Esophagus mucosa (tissue), 1 donor: Measurements from ENCODE around the gene GDPD3. TPM values are rescaled to one million over a fixed set of nuclear protein-coding genes. Genes with fewer than 3 reads are reported as not detected.
"Not testable (repeated sequence)": the region's sequence is repeated elsewhere in the genome, so short reads cannot be mapped to it uniquely, and the experiment has no call there.

Experiments used
- ATAC-seq: fragments of 200-7000 bp; cut with Tn5 transposase; one replicate; pipeline ENCODE4 v1.9.1; 2020
- total RNA-seq: library from RNA; stranded (reverse); gene quantifications from one replicate; pipeline ENCODE4 v1.2.4, GENCODE V29; 2023
- donor health status: DM: yes; HTN: yes; CAD: no.

Gene GDPD3
- total RNA-seq, 1 donor from 2014 or later: 85.3 TPM

GRCh38 chr16:30122604-30123160 is 9.3 kb upstream of the GDPD3 start:
- peak; percentile 10 for ATAC-seq

DNA sequence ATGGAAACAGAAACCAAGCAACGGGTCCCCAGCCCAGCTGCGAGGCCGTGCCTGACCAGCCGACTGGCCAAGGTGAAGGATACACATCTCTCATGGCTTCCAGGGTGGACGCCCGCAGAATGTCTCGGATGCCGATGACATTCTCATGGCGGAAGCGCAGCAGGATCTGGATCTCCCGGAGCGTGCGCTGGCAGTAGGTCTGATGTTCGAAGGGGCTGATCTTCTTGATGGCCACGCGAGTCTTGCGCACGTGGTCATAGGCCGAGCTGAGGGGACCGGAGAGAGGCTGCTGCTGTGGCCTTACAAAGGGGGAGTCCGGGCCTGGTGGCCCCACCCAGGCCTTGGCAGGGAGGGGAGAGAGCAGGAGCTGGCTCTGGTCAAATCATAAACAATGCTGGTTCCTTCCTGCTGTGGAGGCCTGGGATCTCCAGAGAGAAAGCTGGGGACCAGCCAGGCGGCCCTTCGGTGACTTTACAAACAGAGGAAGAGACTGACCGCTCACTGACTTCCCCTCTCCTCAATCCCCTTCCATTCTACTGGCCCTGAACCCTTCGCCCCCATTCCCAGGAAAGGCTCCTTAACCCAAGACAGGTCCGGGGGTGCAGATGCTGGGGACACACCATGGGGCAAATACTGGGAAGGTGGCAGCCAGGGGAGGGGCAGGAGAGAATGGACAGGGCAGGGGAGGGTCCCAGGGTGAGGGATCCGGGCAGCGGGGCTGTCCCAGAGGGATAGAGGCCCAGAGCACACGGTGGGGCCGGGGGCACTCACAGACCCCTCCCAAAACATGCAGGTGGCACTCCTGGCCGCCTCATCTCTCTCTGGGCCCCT is 8.6 kb upstream of the GDPD3 start:
- ATAC-seq: peak; percentile 17

DNA sequence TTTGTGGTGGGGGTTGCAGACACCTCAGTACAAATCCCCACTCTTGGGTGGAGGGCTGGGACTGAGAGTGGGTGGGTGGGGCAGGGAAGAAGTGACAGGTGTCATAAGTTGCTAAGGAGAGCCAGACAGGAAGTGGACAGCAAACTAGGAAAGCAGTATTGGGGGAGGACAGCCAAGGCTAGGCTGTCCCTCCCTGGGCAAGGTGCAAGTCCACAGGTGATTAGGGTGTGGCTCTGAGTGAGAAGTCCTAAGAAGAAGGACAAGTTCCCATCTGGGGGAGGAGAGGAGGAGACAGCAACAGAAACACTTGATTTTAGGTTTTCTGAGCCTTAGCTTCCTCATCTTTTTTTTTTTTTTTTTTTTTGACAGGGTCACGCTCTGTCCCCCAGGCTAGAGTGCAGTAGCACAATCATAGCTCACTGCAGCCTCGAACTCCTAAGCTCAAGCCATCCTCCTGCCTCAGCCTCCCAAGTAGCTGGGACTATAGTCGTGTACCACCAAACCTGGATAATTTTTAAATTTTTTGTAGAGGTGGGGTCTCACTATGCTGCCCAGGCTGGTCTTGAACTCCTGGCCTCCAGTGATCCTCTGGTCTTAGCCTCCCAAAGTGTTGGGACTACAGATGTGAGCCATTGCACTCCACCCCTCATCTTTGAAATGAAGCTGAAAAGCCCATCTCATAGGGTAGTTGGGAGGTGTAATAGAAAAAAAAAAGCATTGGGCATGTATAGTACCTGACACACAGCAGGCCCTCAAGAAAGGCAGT is 7.2 kb upstream of the GDPD3 start:
- ATAC-seq: peak; percentile 32

GRCh38 chr16:30119428-30119827 is 6.1 kb upstream of the GDPD3 start:
- no peak for ATAC-seq

GRCh38 chr16:30117768-30118167 is 4.4 kb upstream of the GDPD3 start:
- no peak for ATAC-seq

- no peak for ATAC-seq
Measured at GRCh38 chr16:30116291-30117207, 3.2 kb upstream of the GDPD3 start.

DNA sequence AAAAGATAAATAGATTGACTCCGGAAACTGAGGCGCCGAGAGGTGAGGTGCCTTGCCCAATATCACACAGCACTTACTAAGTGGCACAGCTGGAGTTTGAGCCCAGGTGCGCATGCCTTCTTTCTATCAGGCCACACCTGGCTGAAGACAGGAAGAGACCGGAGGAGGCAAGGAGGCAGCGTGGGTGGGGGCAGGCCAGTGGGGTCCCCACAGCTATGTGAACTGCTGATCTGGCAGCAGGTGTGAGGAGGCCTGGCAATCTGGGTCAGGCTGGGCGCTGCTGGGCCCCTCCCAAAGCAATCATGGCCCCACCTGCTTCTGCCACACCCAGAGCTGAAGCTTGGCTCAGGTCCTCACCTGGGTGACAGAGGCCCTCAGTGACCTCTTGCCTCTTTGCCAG is 1.9 kb upstream of the GDPD3 start:
- peak; percentile 66 for ATAC-seq

- ATAC-seq: not testable (repeated sequence)
Measured at GRCh38 chr16:30114833-30115232, 1.5 kb upstream of the GDPD3 start.

GRCh38 chr16:30114411-30114810 is 1.1 kb upstream of the GDPD3 start:
- no peak for ATAC-seq

DNA sequence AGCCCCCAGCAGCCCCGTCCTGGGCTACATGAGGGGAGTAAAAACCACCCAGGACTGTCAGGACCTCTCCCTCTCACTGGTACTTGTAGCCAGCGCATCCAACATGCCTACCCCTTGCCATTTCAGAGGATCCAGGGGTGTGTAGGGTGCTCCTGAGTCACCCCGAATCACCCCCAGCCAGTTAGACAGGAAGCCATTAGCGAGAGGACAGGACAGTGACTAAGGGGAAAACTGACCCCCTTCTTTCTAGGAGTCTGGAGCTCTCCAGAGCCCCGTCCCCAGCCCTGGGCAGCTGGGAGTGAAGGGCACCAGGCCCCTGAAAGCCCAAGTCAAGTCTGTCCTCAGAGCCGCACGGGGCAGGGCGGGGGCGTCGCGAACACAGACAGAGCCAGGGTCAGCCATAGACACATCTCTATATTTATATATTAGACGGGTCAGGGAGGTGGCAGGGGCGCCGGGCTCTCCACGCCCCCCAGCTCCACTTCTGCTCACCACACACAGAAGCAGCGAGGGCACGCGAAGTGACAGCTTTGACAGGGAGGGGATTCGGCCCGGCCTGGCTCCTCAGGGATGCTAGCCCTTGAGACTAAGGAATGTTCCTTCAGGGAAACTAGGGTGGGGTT is 485 bp upstream of the GDPD3 start:
- peak; percentile 69 for ATAC-seq

DNA sequence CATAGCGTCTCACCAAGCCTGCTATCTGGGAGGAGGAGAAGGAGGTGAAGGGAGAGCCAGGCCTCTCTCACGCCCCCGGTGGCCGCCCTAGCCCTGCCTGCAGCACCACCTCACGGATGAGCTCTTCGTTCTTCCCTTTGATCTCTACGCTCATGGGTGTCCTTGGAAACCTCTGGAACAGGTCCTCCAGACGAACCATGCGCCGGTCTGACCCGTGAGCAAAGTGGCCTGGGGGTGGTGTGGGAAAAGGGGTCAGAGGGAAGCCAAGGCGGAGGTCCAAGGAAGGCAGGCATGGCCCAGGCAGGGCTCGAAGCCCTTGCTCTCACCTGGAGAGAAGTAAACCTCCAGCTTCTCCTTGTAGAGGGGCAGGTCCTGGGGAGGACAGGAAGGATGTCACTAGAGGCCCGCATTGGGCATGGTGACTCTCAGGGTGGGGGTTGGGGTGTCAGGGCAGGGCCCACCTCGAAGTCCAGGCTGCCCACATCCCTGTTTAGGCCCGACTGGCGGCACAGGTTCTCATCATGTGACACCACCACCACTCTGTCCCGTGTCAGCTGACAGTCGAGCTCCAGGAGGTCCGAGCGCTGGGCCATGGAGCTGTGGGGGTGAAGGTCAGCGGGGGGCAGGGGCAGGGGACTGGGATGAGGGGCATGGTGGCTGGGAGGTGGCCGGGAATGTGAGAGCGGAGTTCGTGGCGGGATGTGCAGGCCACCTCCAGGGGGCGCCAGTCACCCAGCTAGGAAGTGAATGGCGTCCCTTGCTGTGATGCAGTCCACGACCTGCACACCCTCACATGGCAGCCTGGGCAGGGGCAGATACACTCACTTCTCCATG is 923 bp downstream of the GDPD3 start:
- ATAC-seq: peak; percentile 40

GRCh38 chr16:30110661-30111060 is 2.7 kb downstream of the GDPD3 start:
- no peak for ATAC-seq

DNA sequence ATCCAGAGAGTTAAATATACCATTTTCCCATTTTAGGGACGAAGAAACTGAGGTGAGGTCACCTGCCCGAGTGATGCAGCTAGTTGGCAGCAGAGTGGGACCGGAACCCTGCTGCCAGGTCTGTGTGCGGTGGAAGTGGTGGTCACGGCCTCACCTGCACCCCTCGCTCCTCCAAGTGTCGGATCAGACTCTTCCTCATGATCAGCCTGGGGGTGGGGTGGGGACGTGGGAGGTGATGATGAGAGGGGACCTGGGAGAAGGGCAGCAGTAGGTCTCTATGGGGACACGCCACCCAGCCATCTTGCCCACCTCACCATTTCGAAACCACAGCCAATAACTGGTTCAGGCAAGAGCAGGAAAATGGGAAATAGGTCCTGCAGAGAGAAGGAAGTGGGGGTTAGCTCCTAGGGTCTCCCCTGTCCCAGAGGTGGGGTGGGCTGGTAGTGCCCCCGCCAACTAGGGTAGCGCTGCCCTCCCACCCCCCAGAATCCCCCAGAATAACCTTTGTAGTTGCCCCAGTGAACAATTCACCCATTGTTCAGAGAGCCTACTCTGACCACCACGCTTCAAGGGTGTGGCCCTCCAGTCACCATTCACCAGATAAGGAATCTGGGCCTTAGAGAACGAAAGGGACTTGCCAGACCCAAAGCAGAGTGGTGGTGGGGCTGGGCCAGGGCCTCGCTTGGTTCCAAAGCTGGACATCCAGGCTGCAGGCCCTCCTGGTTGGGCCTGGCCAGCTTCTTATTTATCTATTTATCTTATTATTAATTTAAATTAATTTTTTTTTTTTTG is 5.1 kb downstream of the GDPD3 start:
- ATAC-seq: no peak

DNA sequence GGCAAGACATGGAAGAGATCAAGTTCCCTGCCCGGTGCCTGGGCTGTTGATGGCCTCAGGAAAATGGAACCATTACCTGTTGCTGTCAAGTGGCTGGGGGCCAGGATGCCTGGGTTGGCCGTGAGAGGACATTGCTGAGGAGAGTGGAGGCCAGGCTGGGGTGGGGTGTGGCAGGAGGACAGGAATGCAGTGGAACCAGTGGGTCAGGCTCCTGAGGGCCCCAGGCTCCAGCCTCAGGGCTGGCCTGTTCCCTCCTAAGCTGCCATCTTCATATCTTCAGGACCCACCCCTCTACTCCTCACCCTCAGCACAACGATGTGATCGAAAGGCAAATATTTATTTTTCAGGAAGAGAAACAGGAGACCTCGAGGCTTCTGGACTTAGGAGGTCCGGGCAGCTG is 8.8 kb downstream of the GDPD3 start:
- peak; percentile 84 for ATAC-seq

DNA sequence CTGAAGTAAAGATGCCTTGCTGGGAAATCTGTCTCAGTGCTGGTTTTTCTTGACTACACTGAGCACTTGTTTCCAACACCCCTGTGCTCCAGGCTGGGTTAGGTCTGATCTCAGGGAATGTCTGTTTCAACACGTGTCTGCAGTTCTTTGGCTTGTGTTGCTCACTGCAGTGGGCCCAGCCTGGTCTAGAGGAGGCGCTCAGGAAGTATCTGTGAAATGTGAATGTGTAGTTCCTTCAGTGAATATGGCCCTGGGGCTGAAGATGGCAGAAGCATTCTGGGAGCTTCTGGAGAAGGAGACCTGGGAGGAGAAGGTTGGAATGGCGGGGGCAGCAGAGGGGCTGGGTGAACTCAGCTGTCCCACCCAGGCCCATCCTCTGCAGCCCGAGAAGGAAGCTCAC is 9.2 kb downstream of the GDPD3 start:
- ATAC-seq: peak; percentile 9

- no peak for ATAC-seq
Measured at GRCh38 chr16:30096862-30097563, 16.3 kb downstream of the GDPD3 start.

GRCh38 chr16:30096105-30096861 is 17.1 kb downstream of the GDPD3 start, which contains the start of gene YPEL3:
YPEL3 (minus strand) TSS chr16:30096213; CDS start chr16:30095482, 731 bp downstream.
- ATAC-seq: peak; percentile 76
